ENCODE data around the gene SMIM24. TPM values are rescaled to one million over a fixed set of nuclear protein-coding genes. Genes with fewer than 3 reads are reported as not detected.
"Not testable (repeated sequence)": the region's sequence is repeated elsewhere in the genome, so short reads cannot be mapped to it uniquely, and the experiment has no call there.

The SMIM24 gene
- total RNA-seq, 1 experiment from 2014 or later: not detected

- Mint-ChIP-seq H3K27me3 (ENCODE audit: insufficient read depth, unreplicated experiment) (no peaks in the 10 kb centered on the region), H3K4me3 (ENCODE audit: unreplicated experiment) (no peak overlapping the region), H3K36me3 (ENCODE audit: insufficient read depth, unreplicated experiment) (peaks cover 94% of the 10 kb centered on the region), H3K9me3 (ENCODE audit: unreplicated experiment) (no peaks in the 10 kb centered on the region), H3K4me1 (ENCODE audit: insufficient read depth, unreplicated experiment) (peaks cover 22% of the 10 kb centered on the region), H3K27ac (ENCODE audit: low read depth, unreplicated experiment) (no peak overlapping the region)
- intact Hi-C loops (cut with micrococcal nuclease): no loop called here
- no peak for TF ChIP-seq CTCF (IDR thresholded peaks at IDR 0.05; ENCODE audit: unreplicated experiment)
- ChIA-PET CTCF (interaction anchor here (0.6 to 1.3 kb wide), 4 partner anchors 16 to 108 kb away, joined by 3 to 4 read pairs (median 3); no protein-coding TSS in a partner anchor), POLR2A (interaction anchor here (3.6 kb wide), 1 partner anchor 96 kb away, joined by 21 read pairs; no protein-coding TSS in a partner anchor)
- no peak for DNase-seq (ENCODE audit: unreplicated experiment)
- no TSS peak for BruUV-seq (replicated peaks)
Observed at GRCh38 chr19:3431760-3432397, 48.4 kb downstream of the SMIM24 start.

GRCh38 chr19:3430366-3430680 lies 50.0 kb downstream of the SMIM24 start:
- H3K27me3 Mint-ChIP-seq (ENCODE audit: insufficient read depth, unreplicated experiment); intact Hi-C loops (cut with micrococcal nuclease); BruUV-seq (replicated peaks); H3K9me3 Mint-ChIP-seq (ENCODE audit: unreplicated experiment): not testable (repeated sequence)
- Mint-ChIP-seq H3K27ac (ENCODE audit: low read depth, unreplicated experiment) (peak overlapping the region; percentile 95), H3K4me3 (ENCODE audit: unreplicated experiment) (peak overlapping the region; percentile 51), H3K4me1 (ENCODE audit: insufficient read depth, unreplicated experiment) (peaks cover 22% of the 10 kb centered on the region), H3K36me3 (ENCODE audit: insufficient read depth, unreplicated experiment) (peaks cover 93% of the 10 kb centered on the region)
- POLR2A ChIA-PET: interaction anchor here (0.7 to 3.6 kb wide), 13 partner anchors 10 to 104 kb away, joined by 3 to 21 read pairs (median 6); no protein-coding TSS in a partner anchor
- CTCF ChIA-PET: interaction anchor here (0.7 to 2.1 kb wide), 17 partner anchors 9 to 103 kb away, joined by 3 to 19 read pairs (median 4); no protein-coding TSS in a partner anchor
- DNase-seq (ENCODE audit: unreplicated experiment): peak; percentile 30

- H3K36me3 Mint-ChIP-seq (ENCODE audit: insufficient read depth, unreplicated experiment): peaks cover 73% of the 10 kb centered on the region
- intact Hi-C loops (cut with micrococcal nuclease): no loop called here
- TF ChIP-seq CTCF (IDR thresholded peaks at IDR 0.05; ENCODE audit: unreplicated experiment): no peak
- no peak for DNase-seq (ENCODE audit: unreplicated experiment)
- H3K4me3 Mint-ChIP-seq (ENCODE audit: unreplicated experiment): no peak overlapping the region
- peaks cover 22% of the 10 kb centered on the region for H3K4me1 Mint-ChIP-seq (ENCODE audit: insufficient read depth, unreplicated experiment)
- no TSS peak for BruUV-seq (replicated peaks)
- no peaks in the 10 kb centered on the region for H3K27me3 Mint-ChIP-seq (ENCODE audit: insufficient read depth, unreplicated experiment)
- ChIA-PET POLR2A (no interaction called here), CTCF (interaction anchor here (0.6 to 0.8 kb wide), 3 partner anchors 59 to 101 kb away, joined by 3 read pairs; no protein-coding TSS in a partner anchor)
- H3K27ac Mint-ChIP-seq (ENCODE audit: low read depth, unreplicated experiment): peak overlapping the region; percentile 9
- H3K9me3 Mint-ChIP-seq (ENCODE audit: unreplicated experiment): no peaks in the 10 kb centered on the region
Observed at GRCh38 chr19:3426433-3426832, 53.9 kb downstream of the SMIM24 start.

Other genes starting within 250 kb of the SMIM24 start
- 83.4 and 85.5 TPM in 2 replicates for gene NFIC, start 113.9 kb downstream of the SMIM24 start, total RNA-seq (2022)
- gene SMIM44, start 2.9 kb upstream of the SMIM24 start, total RNA-seq (2022): not detected in 2 replicates
- gene DOHH, start 20.1 kb upstream of the SMIM24 start, total RNA-seq (2022): 14.9 and 16.3 TPM in 2 replicates
- 46.4 and 48.9 TPM in 2 replicates for gene FZR1, start 25.8 kb upstream of the SMIM24 start, total RNA-seq (2022)
- gene TEKTIP1, start 58.6 kb upstream of the SMIM24 start, total RNA-seq (2022): 0.49 and 1.0 TPM in 2 replicates
- gene MFSD12, start 77.1 kb upstream of the SMIM24 start, total RNA-seq (2022): 77.5 and 79.4 TPM in 2 replicates
- 54.7 and 64.7 TPM in 2 replicates for gene HMG20B, start 92.4 kb upstream of the SMIM24 start, total RNA-seq (2022)
- not detected in 2 replicates for gene GIPC3, start 105.0 kb upstream of the SMIM24 start, total RNA-seq (2022)
- gene TBXA2R, start 126.3 kb upstream of the SMIM24 start, total RNA-seq (2022): not detected in 2 replicates
- 24.7 and 25.1 TPM in 2 replicates for gene CACTIN, start 146.3 kb upstream of the SMIM24 start, total RNA-seq (2022)
- gene PIP5K1C, start 219.9 kb upstream of the SMIM24 start, total RNA-seq (2022): 13.3 and 15.8 TPM in 2 replicates
- gene TJP3, start 227.9 kb upstream of the SMIM24 start, total RNA-seq (2022): 0.69 and 1.6 TPM in 2 replicates